HG02870 (cell line): ENCODE measurements around the gene STX8.
"Not testable (repeated sequence)": the region's sequence is repeated elsewhere in the genome, so short reads cannot be mapped to it uniquely, and the experiment has no call there.

Experiments
- ATAC-seq: cut with Tn5 transposase; IDR thresholded peaks from one replicate; pipeline ENCODE4 v1.9.1; 2021; ENCODE audit warnings: mild to moderate bottlenecking, moderate library complexity; ENCODE audit not compliant: unreplicated experiment

Gene STX8

GRCh38 chr17:9512323-9513168, 63.1 kb downstream of the STX8 start:
- no peak for ATAC-seq

DNA sequence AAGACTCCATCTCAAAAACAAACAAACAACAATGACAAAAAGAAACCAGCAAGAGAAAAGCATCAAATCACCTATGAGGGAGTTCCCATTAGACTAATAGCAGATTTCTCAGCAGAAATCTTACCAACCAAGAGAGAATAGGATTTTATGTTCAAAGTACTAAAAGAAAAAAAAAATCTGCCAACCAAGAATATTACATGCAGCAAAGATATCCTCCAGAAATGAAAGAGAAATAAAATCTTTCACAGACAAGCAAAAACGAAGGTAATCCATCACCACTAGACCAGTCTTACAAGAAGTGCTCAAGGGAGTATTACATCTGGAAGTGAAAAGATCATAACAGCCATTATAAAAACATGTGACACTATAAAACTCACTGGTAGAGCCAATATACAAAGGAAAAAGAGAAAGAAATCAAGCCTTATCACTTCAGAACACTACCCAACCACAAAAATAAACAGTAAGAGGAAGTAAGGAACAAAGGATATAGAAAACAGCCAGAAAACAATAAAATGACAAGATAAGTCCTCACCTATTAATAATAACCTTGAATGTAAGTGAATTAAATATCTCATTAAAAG, 66.3 kb downstream of the STX8 start:
- ATAC-seq, result no peak

DNA sequence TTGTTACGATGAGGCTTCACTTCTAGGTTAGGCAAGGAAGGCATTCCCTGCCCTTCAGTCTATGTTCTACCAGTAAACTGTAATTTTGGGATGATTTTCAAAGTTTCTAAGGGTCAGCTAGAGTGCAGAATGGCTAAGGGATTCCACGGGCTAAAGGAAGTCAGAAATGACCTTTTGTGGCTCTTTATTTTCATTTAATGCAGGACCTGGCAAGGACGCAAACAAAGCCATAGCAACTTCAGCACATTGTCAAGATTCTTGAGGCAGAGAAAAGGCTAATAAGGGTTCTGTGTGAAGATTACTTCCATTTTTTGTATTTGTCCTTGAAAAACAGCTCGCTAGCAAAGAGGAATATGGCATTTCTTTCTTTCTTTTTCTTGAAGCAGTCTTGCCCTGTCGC, 76.6 kb downstream of the STX8 start:
- ATAC-seq, result no peak

DNA sequence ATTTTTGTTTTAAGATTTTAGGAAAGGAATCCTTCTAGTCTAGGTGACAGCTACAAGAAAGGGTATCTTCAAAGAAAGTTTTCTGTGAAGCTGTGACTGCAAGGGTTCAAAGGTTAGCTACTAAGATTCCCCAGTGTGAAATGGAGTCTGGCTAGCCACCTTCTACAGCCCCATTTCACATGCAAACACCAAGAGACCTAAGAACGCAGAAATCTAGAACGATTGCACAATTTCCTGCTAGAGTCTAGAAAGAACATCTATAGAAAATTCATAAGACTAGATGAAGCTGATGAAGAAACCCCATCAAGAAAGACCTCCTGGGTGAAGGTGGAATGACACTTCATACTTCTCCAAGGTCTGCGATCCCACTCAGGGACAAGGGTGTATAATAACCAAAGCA, 77.1 kb downstream of the STX8 start:
- no peak for ATAC-seq

- ATAC-seq, result no peak
Measured at GRCh38 chr17:9488556-9488955, 87.1 kb downstream of the STX8 start.

DNA sequence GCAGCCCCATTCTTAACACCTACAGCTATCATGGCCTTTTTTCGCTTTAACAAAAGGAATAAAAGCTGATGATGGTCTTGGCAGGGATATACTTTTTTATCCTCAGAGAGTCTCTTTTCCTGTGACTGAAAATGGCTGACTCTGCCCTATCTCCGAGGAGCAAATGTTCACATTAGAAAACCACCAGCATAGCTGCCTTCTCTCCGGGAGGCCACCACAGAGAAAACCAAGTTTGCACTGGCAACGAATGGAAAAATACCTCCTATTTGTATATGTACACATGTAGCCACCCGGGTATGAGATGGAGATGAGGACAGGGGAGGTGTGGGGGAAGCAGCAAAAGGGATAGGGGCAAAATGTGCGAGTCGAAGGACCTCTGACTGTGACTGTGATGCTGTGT, 88.2 kb downstream of the STX8 start:
- no peak for ATAC-seq

- no peak for ATAC-seq
Measured at GRCh38 chr17:9484789-9485188, 90.8 kb downstream of the STX8 start.

GRCh38 chr17:9479964-9480363, 95.7 kb downstream of the STX8 start:
- no peak for ATAC-seq

DNA sequence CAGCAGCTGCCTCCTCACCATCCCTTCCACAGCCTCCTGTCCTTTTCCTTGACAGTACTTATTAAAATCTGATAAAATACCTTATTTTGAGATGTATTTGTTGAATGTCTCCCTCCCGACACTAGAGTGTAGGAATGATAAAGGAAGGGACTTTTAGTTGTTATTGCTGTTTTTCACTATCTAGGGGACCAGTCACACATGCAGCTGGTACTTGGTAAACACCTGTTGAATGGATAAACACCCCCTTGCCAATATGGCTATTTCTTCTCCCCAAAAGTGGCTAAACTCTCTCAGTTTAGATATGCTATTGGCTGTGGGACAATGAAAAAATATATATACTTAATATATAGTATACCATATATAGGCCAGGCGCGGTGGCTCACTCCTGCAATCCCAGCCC, 96.7 kb downstream of the STX8 start:
- no peak for ATAC-seq

- ATAC-seq, result no peak
Measured at GRCh38 chr17:9475101-9475658, 100.4 kb downstream of the STX8 start.

DNA sequence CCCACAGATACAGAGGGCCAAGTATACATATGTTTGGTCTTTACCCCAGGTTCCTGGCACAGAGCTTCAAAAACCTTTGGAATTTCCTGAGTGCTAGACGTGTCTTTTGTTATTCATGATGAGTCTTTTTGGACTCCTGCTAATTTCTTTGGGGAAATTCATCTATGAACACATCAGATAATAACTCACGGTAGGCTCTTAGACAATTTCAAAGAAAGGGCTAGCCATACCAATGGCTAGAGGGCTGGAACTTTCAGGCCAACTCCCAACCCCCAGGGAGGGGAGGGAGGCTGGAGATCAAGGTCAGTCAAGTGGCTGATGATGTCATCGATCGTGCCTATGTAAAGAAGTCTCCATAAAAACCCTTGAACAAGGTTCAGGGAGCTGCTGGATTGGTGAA, 101.9 kb downstream of the STX8 start:
- no peak for ATAC-seq

GRCh38 chr17:9472541-9472940, 103.1 kb downstream of the STX8 start:
- no peak for ATAC-seq

DNA sequence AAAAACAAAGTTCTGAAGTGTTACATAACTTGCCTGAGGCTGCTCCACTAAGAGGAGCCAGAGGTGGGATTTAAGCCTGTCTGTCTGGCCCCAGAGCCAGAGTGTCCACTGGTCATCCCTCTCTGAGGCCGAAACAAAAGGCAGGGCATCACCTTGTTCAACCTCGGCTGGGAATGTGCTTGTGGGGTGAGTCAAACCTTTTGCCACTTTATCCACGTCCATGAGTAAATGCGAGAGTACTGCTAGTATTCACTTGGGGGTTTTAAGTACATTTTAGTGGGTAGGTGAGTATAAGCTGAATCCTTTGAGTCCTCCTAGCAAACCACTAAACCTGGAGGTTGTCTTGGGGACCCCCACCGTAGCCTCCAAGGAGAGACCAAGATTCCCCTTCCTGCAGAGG, 103.5 kb downstream of the STX8 start:
- ATAC-seq, result no peak

DNA sequence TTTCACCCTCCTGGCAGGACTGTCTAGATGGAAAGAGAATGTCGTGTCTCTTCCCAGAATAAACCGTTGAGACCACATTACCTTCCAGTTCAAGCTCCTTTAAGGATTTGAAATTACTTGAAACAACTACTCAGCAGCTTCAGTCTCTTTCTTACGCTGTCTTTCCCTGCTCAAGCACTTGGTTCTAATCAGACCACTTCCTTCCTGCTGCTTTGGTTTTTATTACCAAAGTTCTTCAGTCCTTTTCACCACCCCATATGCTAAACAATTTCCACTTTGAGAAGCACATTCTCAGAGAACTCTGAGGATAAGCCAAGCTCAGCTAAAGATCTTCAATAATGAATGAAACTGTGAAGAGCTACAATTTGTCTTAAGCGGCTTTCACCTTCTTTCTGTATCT, 105.4 kb downstream of the STX8 start:
- ATAC-seq, result no peak

- ATAC-seq, result no peak
Measured at GRCh38 chr17:9468937-9469336, 106.7 kb downstream of the STX8 start.

DNA sequence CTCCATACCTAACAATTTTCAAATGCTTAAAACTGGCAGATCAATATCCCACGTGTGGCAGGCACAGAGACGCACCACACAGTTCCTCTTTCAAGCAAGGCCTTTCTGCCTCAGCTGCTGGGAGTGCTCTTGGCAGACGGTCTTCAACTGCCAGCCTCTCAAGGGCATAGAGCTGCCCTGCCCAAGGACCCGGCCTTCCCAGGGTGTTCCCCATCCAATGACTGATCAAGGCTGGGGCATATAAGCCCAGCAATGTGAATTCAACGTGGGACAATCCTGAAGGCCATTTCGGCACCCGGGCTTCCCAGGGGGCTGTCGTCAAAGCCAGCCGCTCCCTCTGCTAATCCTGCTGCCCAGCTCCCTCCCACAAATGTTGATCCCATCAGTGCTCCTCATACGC, 107.1 kb downstream of the STX8 start:
- no peak for ATAC-seq

- no peak for ATAC-seq
Measured at GRCh38 chr17:9467518-9467917, 108.1 kb downstream of the STX8 start.

DNA sequence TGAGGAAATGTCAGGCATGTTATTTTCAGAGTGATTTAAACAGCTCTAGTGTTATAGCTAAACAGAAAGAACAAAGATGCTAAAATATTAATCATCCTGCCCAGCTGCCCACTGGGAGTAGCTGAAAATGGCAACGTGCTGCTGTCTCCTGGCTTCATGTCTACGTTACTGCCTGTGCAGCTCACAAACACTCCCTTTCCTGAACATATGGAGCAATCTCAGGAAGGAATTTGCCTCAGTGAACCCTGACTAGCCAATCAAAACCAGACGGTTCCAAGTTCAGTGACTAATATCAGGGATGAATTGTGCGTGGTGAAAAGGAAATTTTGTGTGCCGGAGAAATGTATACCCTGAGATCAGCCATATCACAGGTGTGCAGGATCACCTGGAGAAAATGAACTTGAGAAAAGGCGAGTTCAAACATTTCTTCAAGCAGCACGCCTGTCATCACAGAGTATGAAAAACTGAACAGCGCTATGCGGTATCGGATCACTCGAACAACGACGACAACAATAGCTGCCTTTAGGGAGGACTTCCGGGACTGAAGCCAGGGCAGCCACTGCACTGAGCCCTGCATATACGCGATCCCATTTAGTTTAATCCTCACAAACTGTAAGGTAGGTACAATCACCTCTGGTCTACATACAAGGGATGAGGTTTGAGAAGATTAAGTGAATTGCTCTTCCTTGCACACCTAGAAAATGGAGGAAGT, 110.3 kb downstream of the STX8 start:
- no peak for ATAC-seq

GRCh38 chr17:9457005-9457404, 118.6 kb downstream of the STX8 start:
- no peak for ATAC-seq

- no peak for ATAC-seq
Measured at GRCh38 chr17:9456330-9456729, 119.3 kb downstream of the STX8 start.

- no peak for ATAC-seq
Measured at GRCh38 chr17:9451934-9452333, 123.7 kb downstream of the STX8 start.

DNA sequence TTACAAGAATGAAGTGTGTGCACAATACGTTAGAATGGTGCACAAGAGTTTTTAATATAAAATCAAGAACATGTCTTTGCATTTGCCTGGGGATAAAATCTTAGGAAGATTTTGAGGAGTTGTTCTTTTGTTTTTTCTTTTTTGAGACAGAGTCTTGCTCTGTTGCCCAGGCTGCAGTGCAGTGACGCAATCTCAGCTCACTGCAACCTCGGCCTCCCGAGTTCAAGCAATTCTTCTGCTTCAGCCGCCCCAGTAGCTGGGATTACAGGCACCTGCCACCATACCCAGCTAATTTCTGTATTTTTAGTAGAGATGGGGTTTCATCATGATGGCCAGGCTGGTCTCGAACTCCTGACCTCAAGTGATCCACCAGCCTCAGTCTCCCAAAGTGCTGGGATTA, 128.3 kb downstream of the STX8 start:
- not testable (repeated sequence) for ATAC-seq
